HepG2 (cell line): ENCODE results near the gene GTPBP6. TPM values are rescaled to one million over a fixed set of nuclear protein-coding genes. Genes with fewer than 3 reads are reported as not detected.

Experiments
- DBP ChIP-seq: sonication (generic); formaldehyde crosslinking; IDR thresholded peaks from 2 replicates; pipeline ENCODE4 v1.4.0; 2020; ENCODE audit warnings: missing genetic modification reagents; ENCODE audit errors: not compliant biosample characterization
- MAX ChIP-seq: IDR thresholded peaks from 2 replicates; pipeline ENCODE4 v1.6.1; 2012; ENCODE audit warnings: inconsistent platforms
- NAIF1 ChIP-seq: sonication (generic); formaldehyde crosslinking; IDR thresholded peaks from 2 replicates; pipeline ENCODE4 v1.5.0; 2020; ENCODE audit warnings: mild to moderate bottlenecking, missing genetic modification reagents, borderline replicate concordance
- NFE2L1 ChIP-seq: sonication (generic); formaldehyde crosslinking; IDR thresholded peaks from 2 replicates; pipeline ENCODE4 v1.4.0; 2020; ENCODE audit warnings: missing genetic modification reagents, mild to moderate bottlenecking, borderline replicate concordance
- PATZ1 ChIP-seq: sonication (generic); formaldehyde crosslinking; IDR thresholded peaks from 2 replicates; pipeline ENCODE4 v1.4.0; 2020; ENCODE audit warnings: missing genetic modification reagents
- RFX1 ChIP-seq: fragments of 450-650 bp; IDR thresholded peaks from 2 replicates; pipeline ENCODE4 v1.6.1; 2017
- ZBTB10 ChIP-seq: sonication (generic); formaldehyde crosslinking; IDR thresholded peaks from 2 replicates; pipeline ENCODE4 v1.4.0; 2020; ENCODE audit warnings: missing genetic modification reagents, borderline replicate concordance
- ZHX2 ChIP-seq, 2 experiments: sonication (generic) in 1 of 2; formaldehyde crosslinking in 1 of 2; IDR thresholded peaks; 2 replicates each; pipeline versions ENCODE4 v1.6.1 to v1.9.0; 2014 to 2022; ENCODE audit warnings: antibody characterized with exemption in 1 of 2, borderline replicate concordance in 1 of 2, inconsistent platforms in 1 of 2, low read depth in 1 of 2, missing genetic modification reagents in 1 of 2
- ZKSCAN5 ChIP-seq: sonication (generic); formaldehyde crosslinking; IDR thresholded peaks from 2 replicates; pipeline ENCODE4 v1.5.1; 2020; ENCODE audit warnings: mild to moderate bottlenecking, missing genetic modification reagents
- ZNF576 ChIP-seq: sonication (generic); formaldehyde crosslinking; IDR thresholded peaks from 2 replicates; pipeline ENCODE4 v1.4.0; 2020; ENCODE audit warnings: mild to moderate bottlenecking, missing genetic modification reagents
- ZNF709 ChIP-seq: sonication (generic); formaldehyde crosslinking; IDR thresholded peaks from 2 replicates; pipeline ENCODE4 v1.5.0; 2020; ENCODE audit warnings: mild to moderate bottlenecking, missing genetic modification reagents
- ZNF883 ChIP-seq: sonication (generic); formaldehyde crosslinking; IDR thresholded peaks from 2 replicates; pipeline ENCODE4 v1.5.1; 2020; ENCODE audit warnings: mild to moderate bottlenecking, missing genetic modification reagents; ENCODE audit errors: not compliant biosample characterization
- polyA plus RNA-seq, 8 experiments: library from polyadenylated mRNA; depleted of rRNA in 3 of 8; stranded (reverse) in 7 of 8; unstranded in 1 of 8; fragments of >200 nt; fragmentation: Illumina TruSeq in 4 of 8; extraction: Trizol in 4 of 8; gene quantifications; 2 replicates each; pipeline versions ENCODE4 v1.2.1 to v1.2.3, GENCODE V29; 2011 to 2016; ENCODE audit warnings: low read depth in 4 of 8, missing spikeins in 1 of 8, mixed read lengths in 1 of 8; ENCODE audit not compliant: insufficient read depth in 1 of 8
- total RNA-seq, 5 experiments: library from RNA; depleted of rRNA; stranded (reverse); fragments of >200 nt; fragmentation: Illumina TruSeq; extraction: Trizol; gene quantifications; 2 replicates each; pipeline ENCODE4 v1.2.3, GENCODE V29; 2016; ENCODE audit warnings: low read depth in 1 of 5

GTPBP6 gene
- total and polyA plus RNA-seq, 2 of the 13 experiments (the other 11 are each of a cell fraction or from before 2014, with no cell fraction given): 20.2 to 39.6 TPM

GRCh38 chrX:257681-258289, 60.8 kb downstream of the GTPBP6 start (continued):
- TF ChIP-seq ZNF576 (CRISPR knock-in tag) (no peak), NFE2L1 (CRISPR knock-in tag) (no peak), DBP (no peak), ZHX2 (IDR thresholded peaks at IDR 0.05; ENCODE audit: low read depth) (no peak), ZHX2 (CRISPR knock-in tag; IDR thresholded peaks at IDR 0.05; ENCODE audit: borderline replicate concordance) (no peak), NAIF1 (CRISPR knock-in tag) (no peak), RFX1 (no peak), ZBTB10 (CRISPR knock-in tag) (0 out of 2 replicates have a peak, but pooled peaks have one; percentile 58), ZNF883 (CRISPR knock-in tag) (no peak), MAX (no peak), PATZ1 (CRISPR knock-in tag) (peak; percentile 10; the same call in 1 of the 2 replicates), ZKSCAN5 (CRISPR knock-in tag) (no peak), ZNF709 (no peak)
